GM19351 (cell line): ENCODE measurements around the gene SERPINB1.
"Not testable (repeated sequence)": the region's sequence is repeated elsewhere in the genome, so short reads cannot be mapped to it uniquely, and the experiment has no call there.

ENCODE experiments used
- ATAC-seq: cut with Tn5 transposase; IDR thresholded peaks from one replicate; pipeline ENCODE4 v1.9.1; 2021; ENCODE audit warnings: mild to moderate bottlenecking, moderate library complexity; ENCODE audit not compliant: unreplicated experiment

SERPINB1 gene

DNA sequence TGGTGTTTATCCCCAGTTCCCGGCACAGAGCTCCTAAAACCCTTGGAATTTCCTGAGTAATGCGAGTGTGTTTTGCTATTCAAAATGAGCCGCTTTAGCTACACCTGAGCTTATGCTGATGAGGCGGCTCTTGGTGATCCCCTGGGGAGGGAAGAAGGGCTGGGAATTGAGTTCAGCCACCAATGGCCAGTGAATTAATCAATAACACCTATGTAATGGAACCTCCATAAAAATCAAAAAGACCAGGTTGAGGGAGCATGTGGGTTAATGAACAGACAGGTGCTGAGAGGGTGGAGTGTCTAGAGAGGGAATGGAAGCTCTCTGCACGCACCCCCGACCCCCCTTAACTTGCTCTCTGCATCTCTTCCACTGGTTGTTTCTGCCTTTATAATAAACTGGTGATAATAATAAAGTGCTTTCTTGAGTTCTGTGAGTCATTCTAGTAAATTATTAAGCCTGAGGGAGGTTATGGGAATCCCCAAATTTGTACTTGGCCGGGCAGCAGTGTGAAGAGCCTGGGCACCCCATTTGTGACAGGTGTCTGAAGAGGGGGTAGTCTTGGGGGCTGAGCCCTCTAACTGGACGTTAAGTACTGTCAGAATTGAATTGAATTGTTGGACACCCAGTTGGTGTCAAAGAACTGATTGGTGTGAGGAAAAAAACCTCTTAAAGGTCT, 24.6 kb upstream of the SERPINB1 start:
- ATAC-seq = no peak

DNA sequence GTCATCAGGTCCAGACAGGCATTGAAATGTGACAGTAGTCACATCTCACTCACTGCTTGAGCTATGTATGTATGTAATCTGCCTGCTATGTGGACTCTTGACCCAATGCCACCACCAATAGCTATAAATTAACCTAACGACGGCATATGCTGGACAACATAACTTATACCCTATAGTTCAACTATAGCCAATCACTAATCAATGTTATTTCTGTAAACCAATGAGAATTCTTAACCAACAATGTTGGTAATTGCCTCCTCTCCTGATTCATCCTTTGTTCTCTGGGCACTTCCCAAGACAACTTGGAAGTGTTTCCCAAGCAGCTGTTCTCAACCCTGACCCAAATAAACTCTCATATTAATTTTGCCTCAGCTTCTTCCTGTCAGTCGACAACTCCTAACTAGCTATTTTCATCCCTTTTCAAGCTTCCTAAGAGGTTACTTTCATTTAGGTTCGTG, 24.1 kb upstream of the SERPINB1 start:
- ATAC-seq = no peak

DNA sequence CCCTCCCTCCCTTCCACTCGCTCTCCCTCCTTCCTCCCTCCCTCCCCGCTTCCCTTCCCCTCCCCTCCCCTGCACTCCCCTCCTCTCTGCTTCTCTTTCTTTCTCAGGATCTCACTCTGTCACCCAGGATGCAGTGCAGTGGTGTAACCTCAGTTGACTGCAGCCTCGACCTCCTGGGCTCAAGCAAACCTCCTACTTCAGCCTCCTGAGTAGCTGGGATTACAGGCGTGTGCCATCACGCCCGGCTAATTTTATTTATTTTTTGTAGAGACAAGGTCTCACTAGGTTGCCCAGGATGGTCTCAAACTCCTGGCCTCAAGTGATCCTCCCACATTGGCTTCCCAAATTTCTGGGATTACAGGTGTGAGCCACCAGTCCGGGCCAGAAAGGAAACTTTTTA, 23.6 kb upstream of the SERPINB1 start:
- ATAC-seq = no peak

DNA sequence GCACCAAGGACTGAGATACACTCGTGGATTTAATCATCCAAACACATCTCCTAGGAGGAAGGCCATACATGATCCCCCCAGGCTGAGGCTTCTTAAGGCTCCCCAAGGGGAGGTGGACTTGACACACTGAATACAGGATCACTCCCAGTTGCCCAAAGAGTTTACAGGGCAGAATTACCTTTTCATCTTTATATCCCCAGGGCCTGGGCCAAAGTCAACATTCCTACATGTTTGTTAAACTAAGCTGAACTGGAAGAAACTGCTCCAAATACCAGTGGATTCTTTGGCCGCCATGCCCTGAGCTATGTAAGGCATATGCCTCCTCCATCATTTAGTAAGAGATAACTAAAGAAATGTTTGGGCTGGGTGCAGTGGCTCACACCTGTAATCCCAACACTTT, 22.2 kb upstream of the SERPINB1 start:
- ATAC-seq = no peak

DNA sequence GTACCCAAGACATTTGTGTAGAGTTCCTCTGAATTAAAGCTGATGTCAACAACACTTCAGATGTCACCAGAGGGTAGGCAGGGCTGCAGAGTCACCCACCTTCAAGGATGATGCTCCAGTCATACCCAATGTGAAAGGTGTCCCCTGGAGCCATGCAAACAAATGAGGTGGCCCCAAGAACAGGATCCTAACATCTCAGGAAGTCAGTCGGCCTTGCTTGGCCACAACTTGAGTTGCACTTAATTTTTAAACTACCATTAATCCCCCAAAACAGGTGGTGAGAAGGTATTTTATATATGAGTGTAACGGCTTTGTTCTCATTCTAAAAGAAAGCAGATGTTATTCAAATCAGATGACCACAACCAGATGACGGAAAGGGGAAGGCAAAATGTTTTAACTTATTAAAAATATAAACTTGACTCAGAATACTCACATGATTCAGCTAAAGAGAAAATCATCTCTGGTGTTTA, 21.1 kb upstream of the SERPINB1 start:
- ATAC-seq = peak; percentile 54

DNA sequence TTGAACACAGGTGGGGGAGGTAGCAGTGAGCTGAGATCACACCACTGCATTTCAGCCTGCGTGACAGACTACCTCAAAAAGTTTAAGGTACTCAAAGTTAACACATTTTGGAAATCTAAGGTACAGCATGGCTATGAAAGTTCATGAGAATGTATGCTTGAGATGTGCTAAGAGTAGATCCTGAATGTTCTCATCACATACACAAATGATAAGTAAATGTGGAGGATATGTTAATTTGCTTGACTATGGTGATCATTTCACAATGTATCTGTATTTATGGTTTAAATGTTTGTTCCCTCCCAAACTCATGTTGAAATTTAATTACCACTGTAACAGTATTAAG, 20.1 kb upstream of the SERPINB1 start:
- no peak for ATAC-seq

DNA sequence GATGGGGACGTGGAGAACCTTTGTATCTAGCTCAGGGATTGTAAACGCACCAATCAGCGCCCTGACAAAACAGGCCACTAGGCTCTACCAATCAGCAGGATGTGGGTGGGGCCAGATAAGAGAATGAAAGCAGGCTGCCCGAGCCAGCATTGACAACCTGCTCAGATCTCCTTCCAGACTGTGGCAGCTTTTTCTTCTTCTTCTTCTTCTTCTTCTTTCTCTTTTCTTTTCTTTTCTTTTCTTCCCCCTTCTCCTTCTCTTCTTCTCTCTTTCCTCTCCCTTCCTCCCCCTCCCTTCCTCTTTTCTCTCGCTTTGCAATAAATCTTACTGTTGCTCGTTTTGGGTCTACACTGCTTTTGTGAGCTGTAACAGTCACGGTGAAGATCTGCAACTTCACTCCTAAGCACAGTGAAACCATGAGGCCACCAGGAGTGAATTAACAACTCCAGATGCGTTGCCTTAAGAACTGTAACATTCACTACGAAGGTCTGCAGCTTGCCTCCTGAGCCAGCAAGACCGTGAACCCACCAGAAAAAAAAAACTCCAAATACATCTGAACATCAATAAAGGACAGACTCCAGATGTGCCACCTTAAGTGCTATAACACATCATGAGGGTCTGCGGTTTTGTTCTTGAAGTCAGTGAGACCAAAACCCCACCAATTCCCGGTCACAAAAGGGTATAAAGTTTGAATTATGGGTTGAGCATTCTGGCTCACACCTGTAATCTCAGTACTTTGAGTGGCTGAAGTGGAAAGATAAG, 19.6 kb upstream of the SERPINB1 start:
- no peak for ATAC-seq

- ATAC-seq = not testable (repeated sequence)
Observed at GRCh38 chr6:2860706-2861059, 19.0 kb upstream of the SERPINB1 start.

GRCh38 chr6:2859798-2860705, 18.4 kb upstream of the SERPINB1 start:
- ATAC-seq = not testable (repeated sequence)

GRCh38 chr6:2859185-2859700, 17.6 kb upstream of the SERPINB1 start:
- ATAC-seq = no peak

- ATAC-seq = peak; percentile 56
Observed at GRCh38 chr6:2857580-2858337, 16.1 kb upstream of the SERPINB1 start.

- no peak for ATAC-seq
Observed at GRCh38 chr6:2857185-2857579, 15.5 kb upstream of the SERPINB1 start.

DNA sequence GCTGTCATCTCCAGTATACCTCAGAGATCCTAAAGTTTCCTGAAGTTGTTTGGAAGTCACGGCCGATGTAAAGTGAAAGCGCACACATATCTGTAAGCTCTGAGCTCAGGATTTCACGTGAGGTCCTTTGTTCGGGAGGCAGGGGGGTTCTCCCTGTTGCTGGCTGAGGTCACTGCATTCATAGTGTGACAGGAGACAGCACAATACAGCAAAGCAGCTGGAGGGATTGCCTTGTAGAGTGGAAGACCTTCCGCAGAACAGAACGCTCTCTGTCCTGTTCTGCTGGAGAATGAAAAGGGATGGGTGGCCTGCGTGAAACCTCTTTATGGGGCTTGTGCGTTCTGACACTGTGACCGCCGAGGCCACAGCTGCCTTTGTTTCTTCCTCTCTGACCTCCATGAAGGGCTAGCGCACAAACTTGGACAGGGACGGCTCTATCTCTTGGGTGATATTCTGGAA, 13.4 kb upstream of the SERPINB1 start:
- ATAC-seq = no peak

GRCh38 chr6:2854396-2854982, 12.8 kb upstream of the SERPINB1 start:
- ATAC-seq = no peak

DNA sequence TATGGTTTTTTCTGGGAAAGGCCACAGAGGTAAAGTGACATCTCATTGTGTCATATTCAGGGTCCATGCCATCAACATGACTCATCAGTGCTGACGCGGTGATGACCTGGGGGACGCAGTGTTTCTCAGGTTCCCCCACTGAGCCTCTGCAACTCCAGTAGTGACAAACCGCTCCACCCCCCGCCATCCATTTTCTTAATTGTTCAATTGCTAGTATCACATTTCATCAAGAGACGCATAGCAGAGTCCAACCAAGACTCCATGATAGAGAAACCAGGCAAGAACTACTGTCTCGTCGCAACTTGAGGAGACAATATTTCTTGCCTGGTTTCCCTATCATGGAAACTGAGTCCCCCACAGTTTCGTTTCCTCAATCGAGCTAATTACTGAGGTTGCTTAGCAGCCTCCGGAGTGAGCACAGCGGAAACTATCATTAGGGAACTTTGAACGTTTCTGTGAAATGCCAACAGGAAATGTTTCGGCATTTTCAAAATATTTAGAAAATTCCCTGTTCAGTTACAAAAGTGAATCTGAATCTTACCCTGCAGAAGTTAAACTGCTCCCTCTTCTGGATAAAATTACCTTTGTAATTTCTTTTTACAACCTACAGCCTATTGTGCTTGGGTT, 12.2 kb upstream of the SERPINB1 start:
- ATAC-seq = peak; percentile 43

DNA sequence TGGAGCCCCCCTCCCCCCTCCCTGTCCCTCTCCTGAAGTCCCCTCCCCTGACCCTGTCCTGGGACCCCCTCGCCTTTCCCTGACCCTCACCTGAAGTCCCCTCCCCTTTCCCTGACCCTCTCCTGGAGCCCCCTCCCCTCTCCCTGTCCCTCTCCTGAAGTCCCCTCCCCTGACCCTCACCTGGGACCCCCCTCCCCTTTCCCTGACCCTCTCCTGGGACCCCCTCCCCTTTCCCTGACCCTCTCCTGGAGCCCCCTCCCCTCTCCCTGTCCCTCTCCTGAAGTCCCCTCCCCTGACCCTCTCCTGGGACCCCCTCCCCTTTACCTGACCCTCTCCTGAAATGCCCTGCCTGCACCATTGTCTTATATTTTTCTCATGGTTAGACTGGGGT, 11.7 kb upstream of the SERPINB1 start:
- ATAC-seq = not testable (repeated sequence)

- ATAC-seq = no peak
Observed at GRCh38 chr6:2852921-2853322, 11.3 kb upstream of the SERPINB1 start.

- ATAC-seq = no peak
Observed at GRCh38 chr6:2852514-2852855, 10.8 kb upstream of the SERPINB1 start.

GRCh38 chr6:2851727-2852513, 10.3 kb upstream of the SERPINB1 start:
- ATAC-seq = no peak
